Measurements from ENCODE around the gene TSPAN18.

Gene TSPAN18

GRCh38 chr11:44976576-44976975 is 249.8 kb downstream of the TSPAN18 start:
- TF ChIP-seq, protein P1, sequence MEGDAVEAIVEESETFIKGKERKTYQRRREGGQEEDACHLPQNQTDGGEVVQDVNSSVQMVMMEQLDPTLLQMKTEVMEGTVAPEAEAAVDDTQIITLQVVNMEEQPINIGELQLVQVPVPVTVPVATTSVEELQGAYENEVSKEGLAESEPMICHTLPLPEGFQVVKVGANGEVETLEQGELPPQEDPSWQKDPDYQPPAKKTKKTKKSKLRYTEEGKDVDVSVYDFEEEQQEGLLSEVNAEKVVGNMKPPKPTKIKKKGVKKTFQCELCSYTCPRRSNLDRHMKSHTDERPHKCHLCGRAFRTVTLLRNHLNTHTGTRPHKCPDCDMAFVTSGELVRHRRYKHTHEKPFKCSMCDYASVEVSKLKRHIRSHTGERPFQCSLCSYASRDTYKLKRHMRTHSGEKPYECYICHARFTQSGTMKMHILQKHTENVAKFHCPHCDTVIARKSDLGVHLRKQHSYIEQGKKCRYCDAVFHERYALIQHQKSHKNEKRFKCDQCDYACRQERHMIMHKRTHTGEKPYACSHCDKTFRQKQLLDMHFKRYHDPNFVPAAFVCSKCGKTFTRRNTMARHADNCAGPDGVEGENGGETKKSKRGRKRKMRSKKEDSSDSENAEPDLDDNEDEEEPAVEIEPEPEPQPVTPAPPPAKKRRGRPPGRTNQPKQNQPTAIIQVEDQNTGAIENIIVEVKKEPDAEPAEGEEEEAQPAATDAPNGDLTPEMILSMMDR (IDR thresholded peaks at IDR 0.05; ENCODE audit: insufficient read depth, low read depth, low read length, missing control alignments): no peak
- DNase-seq (ENCODE audit: low read depth): no peak
- H3K4me3 ChIP-seq (ENCODE audit: low read depth, low read length): no peak overlapping the region

GRCh38 chr11:44977493-44977984 is 250.8 kb downstream of the TSPAN18 start:
- TF ChIP-seq, protein P1 (IDR thresholded peaks at IDR 0.05; ENCODE audit: insufficient read depth, low read depth, low read length, missing control alignments): no peak
- no peak for DNase-seq (ENCODE audit: low read depth)
- no peak overlapping the region for H3K4me3 ChIP-seq (ENCODE audit: low read depth, low read length)

- no peak for DNase-seq (ENCODE audit: low read depth)
- H3K4me3 ChIP-seq (ENCODE audit: low read depth, low read length): no peak overlapping the region
- TF ChIP-seq, protein P1 (IDR thresholded peaks at IDR 0.05; ENCODE audit: insufficient read depth, low read depth, low read length, missing control alignments): no peak
Measured at GRCh38 chr11:44978274-44978960, 251.7 kb downstream of the TSPAN18 start.

DNA sequence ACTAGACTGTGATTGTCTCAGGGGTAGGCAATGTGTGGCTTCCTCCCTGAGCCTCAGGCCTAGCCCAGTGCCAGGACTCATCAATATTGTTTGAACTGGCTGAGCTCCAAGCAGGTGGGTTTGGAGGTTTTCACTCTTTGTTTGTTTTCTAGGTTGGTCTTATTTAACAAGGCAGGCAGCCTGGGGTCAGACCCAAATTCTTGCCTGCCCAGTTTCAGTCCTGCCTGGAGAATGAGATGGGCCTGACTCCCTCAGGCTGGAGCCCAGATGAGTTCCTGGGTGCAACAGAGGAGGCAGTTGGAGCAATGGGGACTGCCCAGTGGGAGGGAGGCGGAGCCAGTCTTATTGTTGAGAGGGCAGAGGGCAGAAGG is 252.2 kb downstream of the TSPAN18 start:
- TF ChIP-seq, protein P1 (IDR thresholded peaks at IDR 0.05; ENCODE audit: insufficient read depth, low read depth, low read length, missing control alignments): no peak
- DNase-seq (ENCODE audit: low read depth): no peak
- no peak overlapping the region for H3K4me3 ChIP-seq (ENCODE audit: low read depth, low read length)

GRCh38 chr11:44979543-44980399 is 253.0 kb downstream of the TSPAN18 start:
- DNase-seq (ENCODE audit: low read depth): peak; percentile 4
- TF ChIP-seq, protein P1 (IDR thresholded peaks at IDR 0.05; ENCODE audit: insufficient read depth, low read depth, low read length, missing control alignments): no peak
- H3K4me3 ChIP-seq (ENCODE audit: low read depth, low read length): no peak overlapping the region

DNA sequence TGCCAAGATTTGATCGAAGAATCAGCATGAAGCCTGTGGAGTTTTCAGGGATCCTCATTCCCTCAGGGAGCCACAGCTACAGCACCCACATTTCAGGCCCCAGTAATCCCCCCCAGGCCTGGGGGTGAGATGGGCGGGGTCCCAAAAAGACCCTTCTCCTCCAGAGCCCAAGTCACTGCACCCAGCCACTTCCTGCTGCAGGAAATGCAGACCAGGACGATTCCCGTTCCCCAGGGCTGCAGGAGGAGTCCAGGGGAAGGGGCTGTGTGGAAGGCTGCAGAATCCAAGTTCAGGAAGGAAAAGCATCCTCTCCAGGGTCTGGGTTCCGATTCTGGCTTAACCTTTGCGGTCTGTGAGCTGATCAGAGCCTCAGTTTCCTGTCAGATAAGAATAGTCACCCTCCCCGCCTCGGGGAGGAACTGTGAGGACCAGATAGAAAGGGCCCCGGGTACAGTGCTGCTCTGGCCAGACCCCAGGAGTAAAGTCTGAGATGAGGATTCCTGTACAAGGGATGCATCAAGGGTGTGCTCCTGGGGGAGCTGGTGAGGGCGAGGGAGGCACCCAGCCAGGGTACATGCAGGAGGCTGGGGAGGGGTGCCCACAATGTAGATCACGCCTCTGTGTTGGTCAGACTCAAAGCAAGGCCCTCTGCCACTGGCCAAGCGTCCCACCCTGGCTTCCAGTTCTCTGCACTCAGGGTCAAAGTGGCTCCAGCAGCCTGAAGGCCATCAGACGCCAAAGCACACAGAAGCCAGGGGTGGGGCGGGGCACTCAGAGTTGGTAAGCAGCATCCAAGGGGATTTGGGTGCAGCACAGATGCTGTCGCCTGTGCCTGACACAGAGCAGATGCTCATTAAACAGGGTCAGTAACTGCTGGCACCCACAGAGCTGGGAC is 254.0 kb downstream of the TSPAN18 start:
- no peak for DNase-seq (ENCODE audit: low read depth)
- TF ChIP-seq, protein P1 (IDR thresholded peaks at IDR 0.05; ENCODE audit: insufficient read depth, low read depth, low read length, missing control alignments): no peak
- H3K4me3 ChIP-seq (ENCODE audit: low read depth, low read length): no peak overlapping the region

Measured in GM12865 (cell line).